ENCODE measurements around the gene ABCD1. TPM values are rescaled to one million over a fixed set of nuclear protein-coding genes. Genes with fewer than 3 reads are reported as not detected.
"Not testable (repeated sequence)": the region's sequence is repeated elsewhere in the genome, so short reads cannot be mapped to it uniquely, and the experiment has no call there.

ABCD1 gene
- total RNA-seq, 1 donor from 2014 or later, result 11.0 TPM

DNA sequence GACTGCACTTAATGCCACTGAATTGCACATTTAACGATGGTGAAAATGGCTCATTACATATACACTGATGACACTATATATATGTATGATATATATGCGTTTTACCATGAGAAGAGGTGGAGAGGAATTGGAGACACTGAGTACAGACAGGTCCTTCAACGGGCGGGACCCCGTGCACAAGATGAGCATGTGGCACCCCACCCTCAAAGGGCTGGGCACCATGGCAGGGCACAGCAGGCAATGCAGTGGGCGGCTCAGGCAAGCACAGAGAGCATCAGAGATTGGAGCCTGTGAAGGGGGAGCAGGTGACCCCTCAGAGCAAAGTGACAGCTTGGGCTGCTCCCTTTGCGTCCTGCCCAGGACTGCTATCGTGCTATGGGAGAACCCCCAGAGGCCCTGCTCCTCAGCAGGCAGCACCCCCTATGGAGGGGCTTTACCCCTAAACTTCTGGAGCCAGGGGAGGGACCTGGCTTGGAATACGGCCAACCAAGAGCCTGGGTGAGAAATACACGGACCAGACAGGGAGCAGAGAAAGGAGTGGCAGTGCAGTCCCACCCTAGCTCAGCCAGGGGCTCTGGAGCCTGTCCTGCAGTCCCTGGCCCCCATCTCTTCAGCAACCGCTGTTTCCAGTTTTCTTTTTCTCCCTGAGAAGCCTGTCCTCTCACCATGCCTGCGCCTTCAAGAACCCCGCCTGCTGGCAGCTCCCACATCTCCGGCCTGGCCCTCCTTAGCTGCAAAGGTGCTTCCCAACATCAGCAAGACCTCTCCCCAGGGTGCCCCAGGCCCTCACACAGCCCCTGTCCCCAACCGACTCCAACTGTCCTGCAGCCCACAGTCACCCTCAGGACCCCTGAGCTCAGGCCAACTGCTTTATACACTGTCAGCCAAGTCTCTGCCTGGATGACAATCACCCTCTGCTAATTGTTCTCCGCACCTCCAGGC is 26.5 kb upstream of the ABCD1 start:
- DNase-seq (ENCODE audit: extremely low spot score in 2 of 2), result no peak
- H3K4me1 ChIP-seq, result no peaks in the 10 kb centered on the region
- no peaks in the 10 kb centered on the region for H3K9me3 ChIP-seq
- H3K36me3 ChIP-seq, result no peaks in the 10 kb centered on the region
- no peak overlapping the region for H3K27ac ChIP-seq
- H3K27me3 ChIP-seq, result no peaks in the 10 kb centered on the region
- H3K4me3 ChIP-seq, result no peak overlapping the region
- TF ChIP-seq, protein P1, sequence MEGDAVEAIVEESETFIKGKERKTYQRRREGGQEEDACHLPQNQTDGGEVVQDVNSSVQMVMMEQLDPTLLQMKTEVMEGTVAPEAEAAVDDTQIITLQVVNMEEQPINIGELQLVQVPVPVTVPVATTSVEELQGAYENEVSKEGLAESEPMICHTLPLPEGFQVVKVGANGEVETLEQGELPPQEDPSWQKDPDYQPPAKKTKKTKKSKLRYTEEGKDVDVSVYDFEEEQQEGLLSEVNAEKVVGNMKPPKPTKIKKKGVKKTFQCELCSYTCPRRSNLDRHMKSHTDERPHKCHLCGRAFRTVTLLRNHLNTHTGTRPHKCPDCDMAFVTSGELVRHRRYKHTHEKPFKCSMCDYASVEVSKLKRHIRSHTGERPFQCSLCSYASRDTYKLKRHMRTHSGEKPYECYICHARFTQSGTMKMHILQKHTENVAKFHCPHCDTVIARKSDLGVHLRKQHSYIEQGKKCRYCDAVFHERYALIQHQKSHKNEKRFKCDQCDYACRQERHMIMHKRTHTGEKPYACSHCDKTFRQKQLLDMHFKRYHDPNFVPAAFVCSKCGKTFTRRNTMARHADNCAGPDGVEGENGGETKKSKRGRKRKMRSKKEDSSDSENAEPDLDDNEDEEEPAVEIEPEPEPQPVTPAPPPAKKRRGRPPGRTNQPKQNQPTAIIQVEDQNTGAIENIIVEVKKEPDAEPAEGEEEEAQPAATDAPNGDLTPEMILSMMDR (IDR thresholded peaks at IDR 0.05), result no peak
- TF ChIP-seq POLR2AphosphoS5 (IDR thresholded peaks at IDR 0.05; ENCODE audit: insufficient read depth in 1 of 2, low read depth in 1 of 2) (no peak), POLR2A (IDR thresholded peaks at IDR 0.05) (no peak)
- intact Hi-C loops (cut with DNase I), result no loop called here

DNA sequence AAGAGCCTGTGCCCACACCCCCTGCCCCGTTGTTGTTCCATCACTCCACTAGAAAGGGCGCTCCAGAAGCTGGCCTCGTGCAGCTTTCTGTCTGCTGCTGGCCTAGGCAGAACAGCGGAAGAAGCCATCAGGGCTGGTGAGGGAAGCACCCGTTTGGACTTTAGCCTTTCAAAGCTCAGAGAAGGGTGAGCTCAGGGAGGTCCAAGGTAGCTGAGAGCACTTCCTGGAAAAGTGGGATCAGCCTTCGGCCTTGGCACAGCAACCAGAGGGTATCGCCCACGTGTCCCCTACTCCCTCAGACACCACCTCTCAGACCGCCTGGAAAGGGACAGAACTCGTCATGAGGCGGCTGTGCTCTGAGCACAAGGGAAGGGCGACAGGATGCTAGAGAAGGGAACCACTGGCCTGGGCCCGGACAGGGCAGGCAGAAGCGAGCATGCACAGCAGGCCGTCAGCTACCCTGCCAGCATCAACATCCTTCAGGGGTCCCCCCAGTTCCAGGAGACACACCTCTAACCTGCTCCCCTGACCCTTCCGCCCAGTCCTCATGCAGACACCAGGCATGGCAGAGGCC is 25.4 kb upstream of the ABCD1 start:
- H3K4me3 ChIP-seq; DNase-seq (ENCODE audit: extremely low spot score in 2 of 2); H3K4me1 ChIP-seq; intact Hi-C loops (cut with DNase I); H3K27ac ChIP-seq; H3K36me3 ChIP-seq; H3K9me3 ChIP-seq; H3K27me3 ChIP-seq: not testable (repeated sequence)

GRCh38 chrX:153699784-153700371 is 24.8 kb upstream of the ABCD1 start:
- H3K4me3 ChIP-seq; DNase-seq (ENCODE audit: extremely low spot score in 2 of 2); H3K4me1 ChIP-seq; H3K27ac ChIP-seq; intact Hi-C loops (cut with DNase I); H3K27me3 ChIP-seq; H3K36me3 ChIP-seq; H3K9me3 ChIP-seq: not testable (repeated sequence)

DNA sequence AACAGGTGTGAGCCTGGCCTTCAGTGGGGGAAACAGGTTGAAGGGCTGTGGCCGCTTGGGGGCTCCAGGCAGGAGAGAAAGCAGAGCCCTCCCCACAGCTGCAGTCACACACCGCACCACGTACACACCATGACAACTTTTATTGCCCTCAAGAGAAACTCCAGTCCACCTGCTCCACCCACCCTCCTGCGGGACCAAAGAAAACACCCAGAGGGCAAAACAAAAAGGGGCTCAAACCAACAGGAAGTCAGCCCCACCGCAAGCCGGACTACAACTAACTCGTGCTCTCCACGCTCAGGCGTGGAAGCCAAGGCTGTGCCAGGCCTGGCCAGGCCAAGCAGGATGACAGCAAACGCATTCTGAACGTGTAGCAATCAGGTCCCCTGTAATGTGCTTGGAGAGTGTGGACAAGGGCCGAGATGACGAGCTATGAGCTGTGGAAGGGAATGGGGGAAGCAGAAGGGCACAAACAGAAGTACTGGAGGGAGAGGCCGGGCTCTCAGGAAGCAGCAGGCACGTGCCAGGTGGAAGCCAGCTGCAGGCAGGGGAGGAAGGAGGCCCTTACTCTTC is 24.2 kb upstream of the ABCD1 start:
- no peaks in the 10 kb centered on the region for H3K27me3 ChIP-seq
- no peak for DNase-seq (ENCODE audit: extremely low spot score in 2 of 2)
- H3K9me3 ChIP-seq, result no peaks in the 10 kb centered on the region
- TF ChIP-seq POLR2AphosphoS5 (IDR thresholded peaks at IDR 0.05; ENCODE audit: insufficient read depth in 1 of 2, low read depth in 1 of 2) (no peak), POLR2A (IDR thresholded peaks at IDR 0.05) (no peak)
- TF ChIP-seq, protein P1 (IDR thresholded peaks at IDR 0.05), result no peak
- no peak overlapping the region for H3K4me3 ChIP-seq
- intact Hi-C loops (cut with DNase I), result no loop called here
- H3K4me1 ChIP-seq, result no peaks in the 10 kb centered on the region
- H3K36me3 ChIP-seq, result peaks cover 0 to 3% of the 10 kb centered on the region in 2 donors
- H3K27ac ChIP-seq, result no peak overlapping the region

- no peak for DNase-seq (ENCODE audit: extremely low spot score in 2 of 2)
- H3K4me3 ChIP-seq, result no peak overlapping the region
- no peaks in the 10 kb centered on the region for H3K9me3 ChIP-seq
- peaks cover 0 to 3% of the 10 kb centered on the region in 2 donors for H3K36me3 ChIP-seq
- intact Hi-C loops (cut with DNase I), result no loop called here
- H3K27me3 ChIP-seq, result no peaks in the 10 kb centered on the region
- H3K27ac ChIP-seq, result no peak overlapping the region
- H3K4me1 ChIP-seq, result no peaks in the 10 kb centered on the region
- TF ChIP-seq POLR2AphosphoS5 (IDR thresholded peaks at IDR 0.05; ENCODE audit: insufficient read depth in 1 of 2, low read depth in 1 of 2) (no peak), POLR2A (IDR thresholded peaks at IDR 0.05) (no peak)
- TF ChIP-seq, protein P1 (IDR thresholded peaks at IDR 0.05), result no peak
Observed at GRCh38 chrX:153700967-153701366, 23.7 kb upstream of the ABCD1 start.
